Measurements from ENCODE around the gene TLX3. TPM values are rescaled to one million over a fixed set of nuclear protein-coding genes. Genes with fewer than 3 reads are reported as not detected.

The TLX3 gene
- total RNA-seq, 1 donor from 2014 or later = not detected

DNA sequence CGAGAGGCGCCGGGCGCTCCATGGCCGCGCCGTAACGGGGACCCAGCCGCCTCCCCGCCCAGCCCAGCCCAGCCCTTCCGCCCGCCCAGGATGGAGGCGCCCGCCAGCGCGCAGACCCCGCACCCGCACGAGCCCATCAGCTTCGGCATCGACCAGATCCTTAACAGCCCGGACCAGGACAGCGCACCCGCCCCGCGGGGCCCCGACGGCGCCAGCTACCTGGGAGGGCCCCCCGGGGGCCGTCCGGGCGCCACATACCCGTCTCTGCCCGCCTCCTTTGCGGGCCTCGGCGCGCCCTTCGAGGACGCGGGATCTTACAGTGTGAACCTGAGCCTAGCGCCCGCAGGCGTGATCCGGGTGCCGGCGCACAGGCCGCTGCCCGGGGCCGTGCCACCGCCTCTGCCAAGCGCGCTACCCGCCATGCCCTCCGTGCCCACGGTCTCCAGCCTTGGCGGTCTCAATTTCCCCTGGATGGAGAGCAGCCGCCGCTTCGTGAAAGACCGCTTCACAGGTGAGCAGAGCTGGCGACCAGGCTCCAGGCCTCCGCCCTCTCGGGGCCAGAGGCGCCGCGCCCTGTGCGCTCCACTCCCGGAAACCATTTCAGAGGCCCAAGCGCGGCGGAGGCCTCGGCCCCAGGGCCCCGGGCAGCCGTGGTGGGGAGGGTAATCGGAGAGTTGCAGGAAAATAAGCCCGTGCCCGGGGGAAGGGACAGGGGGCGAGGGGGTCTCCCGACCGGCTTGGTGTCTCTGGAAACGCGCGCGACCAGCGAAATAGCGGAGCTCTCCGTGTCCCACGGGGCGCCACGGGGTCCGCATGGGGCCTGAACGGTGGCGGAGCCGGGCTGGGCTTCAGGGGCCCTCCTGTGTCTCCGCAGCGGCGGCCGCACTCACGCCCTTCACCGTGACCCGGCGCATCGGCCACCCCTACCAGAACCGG, 496 bp downstream of the TLX3 start:
- no peak overlapping the region for H3K4me3 Mint-ChIP-seq (ENCODE audit: unreplicated experiment)
- TF ChIP-seq, protein P1, sequence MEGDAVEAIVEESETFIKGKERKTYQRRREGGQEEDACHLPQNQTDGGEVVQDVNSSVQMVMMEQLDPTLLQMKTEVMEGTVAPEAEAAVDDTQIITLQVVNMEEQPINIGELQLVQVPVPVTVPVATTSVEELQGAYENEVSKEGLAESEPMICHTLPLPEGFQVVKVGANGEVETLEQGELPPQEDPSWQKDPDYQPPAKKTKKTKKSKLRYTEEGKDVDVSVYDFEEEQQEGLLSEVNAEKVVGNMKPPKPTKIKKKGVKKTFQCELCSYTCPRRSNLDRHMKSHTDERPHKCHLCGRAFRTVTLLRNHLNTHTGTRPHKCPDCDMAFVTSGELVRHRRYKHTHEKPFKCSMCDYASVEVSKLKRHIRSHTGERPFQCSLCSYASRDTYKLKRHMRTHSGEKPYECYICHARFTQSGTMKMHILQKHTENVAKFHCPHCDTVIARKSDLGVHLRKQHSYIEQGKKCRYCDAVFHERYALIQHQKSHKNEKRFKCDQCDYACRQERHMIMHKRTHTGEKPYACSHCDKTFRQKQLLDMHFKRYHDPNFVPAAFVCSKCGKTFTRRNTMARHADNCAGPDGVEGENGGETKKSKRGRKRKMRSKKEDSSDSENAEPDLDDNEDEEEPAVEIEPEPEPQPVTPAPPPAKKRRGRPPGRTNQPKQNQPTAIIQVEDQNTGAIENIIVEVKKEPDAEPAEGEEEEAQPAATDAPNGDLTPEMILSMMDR (IDR thresholded peaks at IDR 0.05) = no peak
- peaks cover 73% of the 10 kb centered on the region for H3K27me3 Mint-ChIP-seq (ENCODE audit: unreplicated experiment)
- H3K36me3 Mint-ChIP-seq (ENCODE audit: unreplicated experiment) = no peaks in the 10 kb centered on the region
- no peak for DNase-seq (ENCODE audit: extremely low spot score, unreplicated experiment)
- peaks cover 25% of the 10 kb centered on the region for H3K4me1 Mint-ChIP-seq (ENCODE audit: unreplicated experiment)
- H3K9me3 Mint-ChIP-seq (ENCODE audit: unreplicated experiment) = no peaks in the 10 kb centered on the region
- H3K27ac Mint-ChIP-seq (ENCODE audit: unreplicated experiment) = no peak overlapping the region

DNA sequence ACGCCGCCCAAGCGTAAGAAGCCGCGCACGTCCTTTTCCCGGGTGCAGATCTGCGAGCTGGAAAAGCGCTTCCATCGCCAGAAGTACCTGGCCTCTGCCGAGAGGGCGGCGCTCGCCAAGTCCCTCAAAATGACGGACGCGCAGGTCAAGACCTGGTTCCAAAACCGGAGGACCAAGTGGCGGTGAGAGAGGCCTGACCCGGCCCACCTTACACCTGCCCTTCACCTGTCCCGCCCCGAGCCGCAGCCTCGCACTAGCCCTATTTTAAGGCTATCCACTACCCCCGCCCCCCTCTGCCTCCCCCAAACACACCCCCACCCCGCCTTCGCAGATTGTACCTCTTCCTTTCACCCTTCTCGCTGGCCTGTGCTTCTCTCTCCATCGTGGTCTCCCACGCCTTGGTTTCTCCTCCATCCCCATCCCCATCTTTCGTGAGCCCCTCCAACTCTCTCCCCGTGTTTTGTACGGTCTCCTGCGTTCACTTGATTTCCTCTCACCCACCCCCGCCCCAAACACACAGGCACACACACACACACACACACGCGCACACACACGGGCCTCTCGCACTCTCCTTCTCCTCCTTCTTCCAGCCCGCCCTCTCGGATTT, 1.3 kb downstream of the TLX3 start:
- H3K36me3 Mint-ChIP-seq (ENCODE audit: unreplicated experiment) = no peaks in the 10 kb centered on the region
- TF ChIP-seq, protein P1 (IDR thresholded peaks at IDR 0.05) = peak; percentile 44
- H3K4me3 Mint-ChIP-seq (ENCODE audit: unreplicated experiment) = peak overlapping the region; percentile 42
- peaks cover 30% of the 10 kb centered on the region for H3K4me1 Mint-ChIP-seq (ENCODE audit: unreplicated experiment)
- H3K27ac Mint-ChIP-seq (ENCODE audit: unreplicated experiment) = no peak overlapping the region
- peaks cover 71% of the 10 kb centered on the region for H3K27me3 Mint-ChIP-seq (ENCODE audit: unreplicated experiment)
- no peak for DNase-seq (ENCODE audit: extremely low spot score, unreplicated experiment)
- no peaks in the 10 kb centered on the region for H3K9me3 Mint-ChIP-seq (ENCODE audit: unreplicated experiment)

DNA sequence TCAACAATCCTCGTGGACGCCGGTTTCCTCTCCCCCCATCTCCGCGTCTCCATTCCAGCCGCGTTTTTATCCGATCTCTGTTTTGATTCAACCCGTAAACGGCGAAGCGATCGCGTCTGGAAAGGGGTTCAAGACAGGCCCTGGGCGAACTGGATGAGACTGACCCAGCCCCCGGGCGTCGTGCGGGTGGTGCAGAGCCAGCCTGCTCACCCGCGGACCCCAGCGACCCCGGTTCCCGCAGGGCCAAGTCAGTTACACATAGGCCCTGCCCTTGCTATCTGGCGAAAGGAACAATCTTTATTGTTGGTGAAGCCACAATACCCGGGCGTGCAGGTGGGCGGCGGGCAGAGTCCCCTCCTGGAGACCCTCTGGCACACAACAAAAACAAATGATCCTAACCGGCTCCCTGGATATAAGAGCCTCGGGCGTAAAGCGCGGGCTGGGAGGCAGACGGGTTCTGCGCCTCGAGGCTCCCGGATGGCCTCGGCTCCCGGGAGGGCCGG, 1.8 kb downstream of the TLX3 start:
- no peaks in the 10 kb centered on the region for H3K9me3 Mint-ChIP-seq (ENCODE audit: unreplicated experiment)
- H3K36me3 Mint-ChIP-seq (ENCODE audit: unreplicated experiment) = no peaks in the 10 kb centered on the region
- H3K4me3 Mint-ChIP-seq (ENCODE audit: unreplicated experiment) = peak overlapping the region; percentile 42
- TF ChIP-seq, protein P1 (IDR thresholded peaks at IDR 0.05) = no peak
- H3K4me1 Mint-ChIP-seq (ENCODE audit: unreplicated experiment) = peaks cover 32% of the 10 kb centered on the region
- DNase-seq (ENCODE audit: extremely low spot score, unreplicated experiment) = no peak
- no peak overlapping the region for H3K27ac Mint-ChIP-seq (ENCODE audit: unreplicated experiment)
- H3K27me3 Mint-ChIP-seq (ENCODE audit: unreplicated experiment) = peaks cover 69% of the 10 kb centered on the region

DNA sequence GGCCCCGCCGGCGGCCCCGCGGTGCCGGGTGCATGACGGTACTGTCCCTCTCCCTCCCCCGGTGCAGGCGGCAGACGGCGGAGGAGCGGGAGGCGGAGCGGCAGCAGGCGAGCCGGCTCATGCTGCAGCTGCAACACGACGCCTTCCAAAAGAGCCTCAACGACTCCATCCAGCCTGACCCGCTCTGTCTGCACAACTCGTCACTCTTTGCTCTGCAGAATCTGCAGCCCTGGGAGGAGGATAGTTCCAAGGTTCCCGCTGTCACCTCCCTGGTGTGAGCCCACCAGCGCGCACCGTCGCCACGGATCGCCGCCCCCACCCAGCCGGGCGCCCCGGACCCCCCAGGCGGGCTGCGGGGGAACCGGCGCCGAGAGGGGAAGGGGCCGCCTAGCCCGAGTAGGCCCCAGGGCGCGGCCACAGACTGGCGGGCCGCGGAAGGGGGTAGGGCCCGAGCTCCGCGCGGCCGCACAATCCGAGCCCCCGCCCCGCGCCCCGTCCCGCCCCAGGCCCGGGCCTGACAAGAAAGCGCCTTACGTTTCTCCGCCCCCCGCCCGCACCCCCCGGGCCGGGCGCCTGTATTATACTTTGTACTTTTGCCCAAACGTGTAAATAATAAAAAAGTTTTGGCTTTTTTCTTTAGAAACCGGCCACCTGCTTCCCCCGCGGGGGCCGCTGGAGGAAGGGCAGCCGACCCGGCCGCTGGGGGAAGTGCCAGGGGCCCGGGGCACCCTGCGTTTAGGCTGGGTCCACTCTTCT, 2.5 kb downstream of the TLX3 start:
- DNase-seq (ENCODE audit: extremely low spot score, unreplicated experiment) = no peak
- Mint-ChIP-seq H3K9me3 (ENCODE audit: unreplicated experiment) (no peaks in the 10 kb centered on the region), H3K27me3 (ENCODE audit: unreplicated experiment) (peaks cover 69% of the 10 kb centered on the region), H3K4me1 (ENCODE audit: unreplicated experiment) (peaks cover 38% of the 10 kb centered on the region), H3K27ac (ENCODE audit: unreplicated experiment) (no peak overlapping the region), H3K4me3 (ENCODE audit: unreplicated experiment) (peak overlapping the region; percentile 58), H3K36me3 (ENCODE audit: unreplicated experiment) (no peaks in the 10 kb centered on the region)
- TF ChIP-seq, protein P1 (IDR thresholded peaks at IDR 0.05) = no peak

Measured in osteocyte (in vitro differentiated cells).